ENCODE data around the gene CZIB.
"Not testable (repeated sequence)": the region's sequence is repeated elsewhere in the genome, so short reads cannot be mapped to it uniquely, and the experiment has no call there.

The CZIB gene

GRCh38 chr1:53238197-53239155 lies 18.0 kb upstream of the CZIB start, which contains the start of gene MAGOH:
Gene MAGOH, minus strand, starts transcription at chr1:53238518. Its CDS starts 70 bp downstream, at chr1:53238448.
- peak; percentile 98 for DNase-seq

- DNase-seq, result peak; percentile 15
These were observed 17.2 kb upstream of the CZIB start for GRCh38 chr1:53237638-53238037.

- no peak for DNase-seq
These were observed 490 bp upstream of the CZIB start for GRCh38 chr1:53220962-53221286.

- DNase-seq, result no peak
These were observed 723 bp downstream of the CZIB start for GRCh38 chr1:53219711-53220110.

GRCh38 chr1:53218201-53218600 lies 2.2 kb downstream of the CZIB start:
- DNase-seq, result no peak

- no peak for DNase-seq
These were observed 6.0 kb downstream of the CZIB start for GRCh38 chr1:53214376-53214940.

- DNase-seq, result no peak
These were observed 9.5 kb downstream of the CZIB start for GRCh38 chr1:53210954-53211353.

- no peak for DNase-seq
These were observed 10.1 kb downstream of the CZIB start for GRCh38 chr1:53210352-53210751.

GRCh38 chr1:53207726-53208125 lies 12.7 kb downstream of the CZIB start:
- DNase-seq, result no peak

GRCh38 chr1:53206735-53207379 lies 13.6 kb downstream of the CZIB start:
- no peak for DNase-seq

GRCh38 chr1:53206083-53206685 lies 14.2 kb downstream of the CZIB start:
- DNase-seq, result not testable (repeated sequence)

- DNase-seq, result not testable (repeated sequence)
These were observed 14.9 kb downstream of the CZIB start for GRCh38 chr1:53205496-53205895.

GRCh38 chr1:53203466-53203865 lies 17.0 kb downstream of the CZIB start:
- DNase-seq, result no peak

GRCh38 chr1:53198241-53198651 lies 22.2 kb downstream of the CZIB start:
- no peak for DNase-seq

GRCh38 chr1:53197291-53198200 lies 22.9 kb downstream of the CZIB start:
- DNase-seq, result peak; percentile 16

GRCh38 chr1:53196485-53197290 lies 23.7 kb downstream of the CZIB start, which contains the start of gene CPT2:
Gene CPT2, plus strand, starts transcription at chr1:53196824. Its CDS starts 120 bp downstream, at chr1:53196944.
- DNase-seq, result peak; percentile 98

GRCh38 chr1:53196017-53196484 lies 24.4 kb downstream of the CZIB start:
- DNase-seq, result no peak

GRCh38 chr1:53195246-53196016 lies 25.0 kb downstream of the CZIB start:
- no peak for DNase-seq

GRCh38 chr1:53190210-53190611 lies 30.2 kb downstream of the CZIB start:
- no peak for DNase-seq

GRCh38 chr1:53189061-53189460 lies 31.4 kb downstream of the CZIB start:
- peak; percentile 50 for DNase-seq

Data from hematopoietic multipotent progenitor cell treated with erythropoietin and hydrocortisone succinate and interleukin-3 and kit ligand, for 6 days (in vitro differentiated cells).